GM18873 (cell line): Measurements from ENCODE around the gene TMEM82.

ENCODE experiments used
- ATAC-seq: cut with Tn5 transposase; IDR thresholded peaks from one replicate; pipeline ENCODE4 v1.9.1; 2021; ENCODE audit warnings: mild to moderate bottlenecking, moderate library complexity, moderate number of reproducible peaks; ENCODE audit not compliant: unreplicated experiment, low FRiP score

TMEM82 gene

DNA sequence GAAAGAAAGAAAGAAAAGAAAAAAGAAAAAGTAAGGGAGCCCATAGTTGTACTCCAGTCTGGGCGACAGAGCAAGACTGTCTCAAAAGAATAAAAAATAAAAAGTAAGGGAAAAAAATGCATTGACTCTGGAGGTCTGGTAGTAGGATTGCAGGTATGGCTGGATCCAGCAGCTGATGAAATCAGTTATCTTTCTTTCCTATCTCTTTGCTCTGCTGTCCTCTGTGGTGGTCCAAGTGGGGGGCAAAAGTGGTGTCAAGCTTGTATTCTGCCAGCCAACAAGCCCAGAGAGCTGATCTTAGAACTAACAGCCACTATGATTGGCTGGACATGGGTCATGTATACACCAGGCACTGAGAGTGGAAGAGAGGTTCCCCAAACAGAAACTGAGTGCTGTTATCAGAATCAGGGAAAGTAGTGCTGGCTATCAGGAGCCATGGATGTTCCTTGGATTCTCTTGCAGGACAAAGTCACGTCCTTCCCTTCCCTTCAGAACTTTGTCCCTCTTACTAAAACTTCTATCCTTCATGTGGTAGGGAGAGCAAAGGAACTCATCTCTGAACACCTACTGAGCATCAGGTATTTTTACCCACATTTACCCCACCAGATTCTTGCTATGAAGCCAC, 12.8 kb downstream of the TMEM82 start:
- ATAC-seq: no peak

DNA sequence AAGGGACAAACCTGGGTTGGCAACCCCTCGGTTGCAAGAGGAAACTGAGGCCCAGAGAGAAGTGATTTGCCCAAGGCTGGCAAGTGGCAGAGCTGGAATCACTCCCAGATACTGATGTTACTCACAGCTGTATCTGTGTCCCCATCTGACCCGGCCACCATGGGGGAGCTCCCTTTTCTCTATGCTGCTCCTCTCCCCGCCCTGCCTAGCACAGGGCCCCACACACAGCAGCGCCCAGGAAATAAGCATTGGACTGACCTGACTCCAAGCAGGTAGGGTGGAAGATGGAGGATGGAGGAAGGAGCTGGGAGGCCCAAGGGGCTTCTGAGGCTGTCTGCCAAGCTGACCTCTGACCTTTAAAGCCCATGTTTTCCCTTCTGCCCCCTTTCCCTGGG, 13.3 kb downstream of the TMEM82 start:
- no peak for ATAC-seq

DNA sequence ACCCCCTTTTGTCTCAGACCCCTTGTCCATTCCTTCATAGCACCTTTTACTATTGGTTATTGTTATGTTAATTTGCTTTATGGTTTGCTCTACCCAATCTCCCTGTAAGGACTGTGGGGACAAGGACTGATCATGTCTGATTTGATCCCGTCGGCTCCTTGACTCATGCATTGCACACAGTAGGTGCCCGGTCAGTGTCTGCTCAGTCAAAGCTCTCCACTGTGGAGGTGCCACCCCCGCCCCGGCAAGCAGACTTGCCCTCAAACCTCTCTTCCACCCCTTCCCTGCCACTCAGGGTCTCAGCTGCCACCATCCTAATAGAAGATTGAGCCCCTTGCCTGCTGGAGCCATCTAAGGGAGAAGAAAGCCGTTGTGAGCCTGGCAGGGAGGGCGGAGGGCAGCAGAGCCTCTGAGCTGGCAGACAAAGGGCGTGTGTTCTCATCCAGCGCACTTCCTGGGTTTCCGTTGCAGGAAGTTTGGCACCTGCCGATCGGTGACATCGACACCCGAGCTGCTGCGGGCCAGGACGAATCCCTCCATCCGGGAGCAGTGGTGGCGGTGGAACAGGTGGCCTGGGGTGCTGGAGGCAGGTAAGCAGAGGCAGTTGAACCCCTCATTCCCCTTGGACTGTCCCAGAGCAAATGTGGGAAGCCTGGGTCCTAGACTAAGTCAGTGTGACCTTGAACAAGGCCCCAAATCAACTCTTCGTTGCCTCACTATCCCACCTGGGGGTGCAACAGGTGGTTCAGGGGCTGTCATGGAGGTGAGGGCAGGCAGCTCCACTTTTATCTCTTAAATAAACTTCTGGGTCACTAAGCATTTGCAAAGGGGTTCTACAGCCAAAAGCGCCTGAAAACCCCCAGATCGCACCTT, 14.1 kb downstream of the TMEM82 start:
- no peak for ATAC-seq

DNA sequence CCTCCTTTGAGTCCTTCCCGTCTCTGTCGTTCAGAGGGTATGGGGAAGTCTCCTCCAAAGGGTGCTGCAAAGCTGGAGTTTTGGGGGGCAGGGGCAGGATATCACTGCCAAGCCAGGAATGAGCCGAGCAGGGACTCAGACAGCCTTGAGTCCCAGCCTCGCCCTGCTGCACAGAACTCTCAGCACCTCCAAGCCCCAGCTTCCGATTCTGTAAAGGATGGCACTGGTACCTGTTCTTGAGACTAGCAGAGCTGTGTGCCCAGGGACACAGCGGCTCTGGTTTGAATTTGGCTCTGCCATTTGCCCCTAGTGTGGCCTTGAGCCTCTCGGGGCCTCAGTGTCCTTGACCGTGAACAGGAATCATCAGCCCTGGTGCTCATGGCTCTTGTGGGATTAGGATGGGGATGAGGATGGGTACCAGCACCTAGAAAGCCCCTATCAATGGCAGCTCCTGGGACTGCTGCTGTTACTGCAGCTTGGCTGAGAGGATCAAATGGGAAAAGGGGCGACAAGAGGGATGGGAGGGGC, 14.8 kb downstream of the TMEM82 start:
- ATAC-seq: no peak

DNA sequence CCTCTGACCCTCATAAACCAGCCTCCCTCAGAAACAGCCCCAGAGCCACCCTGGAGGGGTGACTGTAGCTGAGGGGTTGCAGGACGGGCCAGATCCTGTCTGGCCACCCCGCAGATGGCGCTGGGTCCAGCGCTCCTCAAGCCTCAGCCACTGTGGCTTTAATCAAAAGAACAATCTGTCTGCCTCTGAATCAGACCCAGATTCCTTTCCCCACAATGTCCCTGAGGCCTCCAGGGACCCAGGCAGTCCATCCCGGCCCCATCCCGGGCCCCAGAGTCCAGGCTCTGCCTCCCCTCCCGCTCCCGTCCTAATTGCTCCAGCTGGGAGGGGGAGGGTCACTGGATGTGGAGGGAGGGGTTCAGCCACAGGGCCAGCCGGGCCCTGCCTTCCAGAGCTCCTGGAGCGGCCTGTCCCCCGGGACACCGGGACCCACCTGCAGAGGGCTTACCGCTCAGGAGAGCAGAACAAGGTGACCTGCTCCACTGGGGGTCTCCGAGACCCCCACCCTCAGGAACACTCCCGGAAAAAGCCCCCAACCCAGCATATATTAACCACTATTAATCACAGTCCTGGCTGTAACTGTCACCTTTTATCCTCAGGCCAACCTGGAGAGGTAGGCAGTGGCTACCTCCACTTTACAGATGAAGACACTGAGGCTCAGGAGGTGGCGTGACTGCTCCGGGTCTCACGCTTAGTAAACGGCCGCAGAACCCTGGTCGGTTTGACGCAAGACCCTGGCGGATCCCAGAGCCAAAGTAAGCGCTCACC, 15.5 kb downstream of the TMEM82 start:
- no peak for ATAC-seq

DNA sequence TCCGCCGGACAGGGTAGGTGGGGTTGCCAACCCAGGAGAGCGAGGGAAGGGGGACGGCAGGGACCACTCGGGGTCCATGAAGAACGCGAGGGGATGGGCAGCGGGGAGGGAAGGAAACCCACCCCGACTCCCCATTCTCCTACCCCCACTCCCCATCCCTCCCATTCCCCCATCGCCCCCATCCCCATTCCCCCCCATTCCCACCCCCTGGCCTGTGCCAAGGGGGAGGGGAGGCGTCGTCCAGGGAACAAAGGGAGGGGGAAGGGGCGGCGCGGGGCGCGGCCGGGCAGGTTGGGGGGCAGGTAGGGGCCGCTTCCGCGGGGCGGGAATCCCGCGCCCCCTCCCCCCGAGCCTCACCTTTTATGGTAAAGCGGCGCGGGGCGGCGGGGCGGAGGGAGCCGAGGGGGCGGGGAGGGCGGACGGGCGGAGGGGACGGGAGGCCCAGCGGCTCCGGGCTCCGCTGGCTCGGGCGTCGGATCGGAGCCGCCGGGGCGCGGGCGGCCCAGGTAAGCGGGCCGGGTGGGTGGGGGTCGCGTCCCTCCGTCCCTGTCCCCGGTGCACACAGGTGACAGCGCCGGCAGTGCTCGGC, 16.1 kb downstream of the TMEM82 start, which contains the start of gene FBLIM1:
TSS of gene FBLIM1 (plus strand) at position 453 of the 589 bp plus-strand sequence. CDS start 6,189 bp downstream, outside the sequence.
- ATAC-seq: no peak

DNA sequence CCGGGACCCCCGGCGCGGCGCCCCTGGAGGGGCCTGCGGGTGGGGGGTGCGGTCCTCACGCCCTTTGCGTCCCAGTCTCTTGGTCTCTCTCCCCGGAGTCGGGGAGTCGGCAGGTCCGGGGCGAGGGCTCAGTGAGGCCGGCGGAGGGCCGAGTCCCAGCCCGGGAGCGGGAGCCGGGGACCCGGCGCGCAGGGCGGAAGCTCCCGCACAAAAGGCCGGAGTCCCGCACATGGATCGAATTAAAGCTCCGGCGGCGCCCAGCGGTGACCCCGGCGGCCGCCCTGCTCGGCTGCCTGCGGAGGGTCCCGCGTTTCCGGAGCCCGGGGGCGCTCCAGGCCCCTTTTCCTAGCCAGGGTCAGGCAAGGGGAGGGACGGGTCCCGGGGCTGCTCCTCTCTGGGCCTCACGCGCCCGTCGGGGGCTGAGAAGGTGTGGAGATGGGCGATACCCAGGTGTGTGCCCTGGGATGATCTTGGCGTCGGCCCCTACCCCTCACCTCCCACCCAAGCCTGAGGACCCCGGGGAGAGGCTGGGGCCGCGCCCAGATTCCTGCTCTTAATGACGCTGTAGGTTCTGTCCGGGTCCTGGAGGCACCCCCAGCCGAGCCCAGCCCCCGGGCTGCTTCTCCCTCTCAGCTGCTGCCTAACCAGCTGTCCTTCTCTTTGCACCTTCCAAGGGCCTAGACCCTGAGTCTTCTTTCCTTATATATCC, 16.8 kb downstream of the TMEM82 start:
- no peak for ATAC-seq

DNA sequence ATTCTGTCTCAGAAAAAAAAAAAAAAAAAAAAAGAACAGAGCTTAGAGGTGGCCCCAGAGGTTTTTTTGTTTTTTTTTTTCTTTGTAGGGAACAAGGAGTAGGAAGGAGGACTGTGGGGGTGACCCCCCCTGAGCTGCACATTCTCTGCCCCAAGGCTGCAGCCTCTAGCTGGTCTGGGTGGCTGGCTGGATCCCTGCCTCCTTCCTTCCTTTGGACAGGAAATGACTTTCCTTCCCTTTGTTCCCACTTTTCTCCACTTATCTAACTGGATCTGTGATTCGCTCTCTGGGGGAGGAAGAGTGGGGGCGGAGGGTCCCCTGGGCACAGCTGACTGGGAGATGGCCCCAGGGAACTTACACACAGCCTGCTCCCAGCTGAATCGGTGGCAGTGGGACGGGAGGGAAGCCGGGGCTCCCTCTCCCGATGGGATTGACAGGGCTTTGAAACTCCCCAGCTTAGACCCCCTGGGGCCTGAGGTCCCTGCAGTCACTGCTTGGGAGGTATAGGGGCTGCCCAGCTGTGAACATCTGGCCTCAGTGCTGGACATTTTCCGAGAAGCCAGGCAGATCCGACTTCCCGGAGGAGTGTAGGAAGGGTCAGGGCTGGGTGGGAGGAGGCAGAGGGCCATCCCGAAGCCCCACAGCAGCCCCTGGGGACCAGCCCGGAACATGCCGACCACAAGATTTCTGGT, 18.4 kb downstream of the TMEM82 start:
- ATAC-seq: no peak

DNA sequence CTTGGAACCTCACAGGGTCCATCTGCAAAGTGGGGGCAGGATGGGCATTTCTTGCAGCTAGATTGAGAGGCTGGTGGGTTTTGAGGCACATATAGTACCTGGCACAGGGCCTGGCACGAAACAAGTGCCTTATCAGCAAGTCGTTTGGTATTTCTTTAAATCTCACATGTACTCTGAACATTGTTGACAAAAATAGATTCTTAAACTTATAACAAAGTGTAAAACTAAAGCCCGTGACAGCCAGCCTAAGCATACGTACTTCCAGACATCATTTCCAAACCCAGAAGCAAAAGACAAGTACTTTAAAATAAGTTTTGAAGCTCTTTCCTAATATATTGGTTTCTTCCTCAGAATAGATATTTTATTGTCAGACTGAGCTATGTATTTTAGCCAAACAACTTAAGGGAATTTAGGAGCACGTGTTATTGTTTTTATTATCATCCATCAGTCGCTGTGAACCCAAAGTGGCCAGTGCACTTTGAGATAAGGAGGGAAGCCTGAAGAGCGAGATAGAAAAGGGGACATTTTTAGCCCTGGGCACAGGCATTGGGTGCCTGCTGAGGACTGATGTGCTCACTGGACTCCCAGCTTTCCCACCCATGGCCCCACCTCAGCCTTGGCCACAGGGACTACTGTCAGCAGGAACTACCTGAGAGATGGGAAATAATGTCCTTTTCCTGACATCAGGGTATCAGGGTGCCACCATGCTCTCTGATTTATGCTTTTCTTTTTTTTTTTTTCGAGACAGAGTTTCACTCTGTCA, 19.2 kb downstream of the TMEM82 start:
- no peak for ATAC-seq

DNA sequence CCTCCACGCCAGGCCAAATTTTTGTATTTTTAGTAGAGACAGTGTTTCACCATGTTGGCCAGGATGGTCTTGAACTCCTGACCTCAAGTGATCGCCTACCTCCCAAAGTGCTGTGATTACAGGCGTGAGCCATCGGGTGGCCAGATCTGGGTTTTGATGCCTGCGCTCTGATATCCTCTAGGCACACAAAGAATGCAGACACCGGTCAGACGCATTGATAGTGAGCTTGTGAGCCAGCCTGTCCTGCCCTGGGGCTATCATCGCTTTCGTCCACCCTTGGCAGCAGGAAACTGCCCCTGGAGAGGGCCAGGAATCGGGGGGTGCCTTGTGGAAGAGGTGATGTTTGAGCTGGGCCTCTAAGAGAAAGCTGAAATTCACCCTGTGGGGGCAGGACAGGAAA, 20.2 kb downstream of the TMEM82 start:
- ATAC-seq: no peak

DNA sequence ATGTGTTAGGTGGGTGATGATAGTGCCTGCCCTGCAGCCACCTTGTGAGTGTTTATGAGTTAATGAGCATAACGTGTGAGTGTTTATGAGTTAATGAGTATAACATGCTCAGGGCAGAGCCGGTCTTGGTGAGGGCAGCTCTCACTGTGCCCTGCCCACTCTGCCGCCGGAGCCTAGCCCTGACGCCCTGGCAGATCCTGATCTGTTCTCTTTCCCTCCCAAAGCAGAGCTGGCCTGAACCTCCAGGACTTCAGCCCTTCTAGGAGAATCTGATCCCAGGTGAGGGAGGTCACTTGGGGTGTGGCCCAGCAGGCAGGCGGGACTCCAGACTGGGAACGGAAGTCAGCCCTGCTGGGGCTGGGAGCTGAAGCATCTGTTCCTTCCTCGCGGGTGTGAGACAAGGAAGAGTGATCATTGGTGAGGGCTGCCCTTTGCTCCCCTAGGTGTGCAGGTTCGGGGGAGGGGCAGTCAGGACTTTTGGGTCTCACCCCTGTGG, 22.0 kb downstream of the TMEM82 start:
- ATAC-seq: no peak

DNA sequence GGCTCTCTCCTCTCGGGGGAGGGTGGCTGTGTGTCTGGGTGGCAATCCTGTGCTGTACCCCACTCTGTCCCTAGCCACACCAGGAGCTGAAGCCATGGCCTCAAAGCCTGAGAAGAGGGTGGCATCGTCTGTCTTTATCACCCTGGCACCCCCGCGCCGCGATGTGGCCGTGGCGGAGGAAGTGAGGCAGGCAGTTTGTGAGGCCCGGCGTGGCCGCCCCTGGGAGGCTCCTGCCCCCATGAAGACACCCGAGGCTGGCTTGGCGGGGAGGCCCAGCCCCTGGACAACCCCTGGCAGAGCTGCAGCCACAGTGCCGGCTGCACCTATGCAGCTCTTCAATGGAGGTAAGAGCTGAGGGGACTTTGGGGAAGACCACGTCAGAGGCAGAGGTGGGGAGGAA, 22.6 kb downstream of the TMEM82 start:
- ATAC-seq: no peak

DNA sequence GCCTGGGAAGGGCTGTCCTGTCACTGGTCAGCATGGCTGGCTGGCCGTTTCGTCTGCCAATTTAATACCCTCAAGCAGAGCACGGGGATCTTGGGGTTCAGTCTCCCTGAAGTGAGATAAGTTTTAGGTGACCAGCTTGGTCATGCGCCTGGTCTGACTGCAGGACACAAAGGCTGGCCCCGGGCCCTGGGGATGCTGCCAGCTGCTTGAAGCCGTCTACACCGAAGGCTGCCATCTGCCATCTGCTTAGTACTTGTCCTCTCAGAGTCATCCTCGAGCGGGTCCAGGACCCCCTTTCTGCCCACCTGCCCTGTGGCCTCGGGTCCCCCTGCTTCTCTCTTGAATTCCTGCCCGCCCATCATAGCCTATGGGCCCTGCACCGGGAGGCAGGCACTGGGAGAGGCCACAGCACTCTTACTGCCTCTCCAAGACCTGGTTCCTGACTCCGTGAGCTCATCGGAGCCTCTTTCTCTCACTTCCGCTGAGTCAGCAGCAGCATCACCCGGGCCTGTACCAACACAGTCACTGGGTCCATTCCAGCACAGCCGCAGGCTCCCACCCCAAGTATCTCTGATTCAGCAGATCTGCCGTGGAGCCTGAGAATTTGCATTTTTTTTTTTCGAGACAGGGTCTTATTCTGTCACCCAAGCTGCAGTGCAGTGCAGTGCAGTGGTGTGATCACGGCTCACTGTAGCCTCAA, 23.3 kb downstream of the TMEM82 start:
- ATAC-seq: no peak

DNA sequence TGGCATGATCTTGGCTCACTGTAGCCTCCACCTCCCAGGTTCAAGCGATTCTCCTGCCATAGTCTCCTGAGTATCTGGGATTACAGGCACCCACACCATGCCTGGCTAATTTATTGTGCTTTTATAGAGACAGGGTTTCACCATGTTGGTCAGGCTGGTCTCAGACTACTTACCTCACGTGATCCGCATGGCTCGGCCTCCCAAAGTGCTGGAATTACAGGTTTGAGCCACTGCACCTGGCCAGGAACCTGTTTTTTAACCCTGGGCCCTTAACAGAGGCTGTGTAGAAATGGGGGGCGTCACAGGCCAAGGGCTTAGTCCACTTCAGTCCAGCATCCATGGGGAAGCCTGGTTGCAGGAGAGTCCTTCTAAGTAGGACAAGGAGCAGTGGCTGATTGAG, 25.6 kb downstream of the TMEM82 start:
- ATAC-seq: no peak

DNA sequence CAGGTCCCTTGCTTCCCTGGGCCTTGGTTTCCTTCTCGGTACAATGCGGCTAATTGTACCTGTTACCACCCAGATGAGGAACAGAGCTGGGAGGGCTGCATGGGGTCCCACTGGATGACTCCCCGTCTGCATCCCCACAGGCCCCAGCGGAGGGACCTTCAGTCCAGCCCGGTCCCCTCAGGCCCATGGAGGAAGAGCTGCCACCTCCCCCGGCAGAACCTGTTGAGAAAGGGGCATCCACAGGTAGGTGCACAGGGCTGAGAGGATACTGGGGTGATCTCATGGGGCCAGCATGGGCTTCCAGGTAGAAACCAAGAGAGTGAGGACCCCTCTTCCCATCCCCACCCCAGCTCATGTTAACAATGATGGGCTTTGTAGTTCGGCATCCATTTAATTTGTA, 26.1 kb downstream of the TMEM82 start:
- ATAC-seq: no peak

DNA sequence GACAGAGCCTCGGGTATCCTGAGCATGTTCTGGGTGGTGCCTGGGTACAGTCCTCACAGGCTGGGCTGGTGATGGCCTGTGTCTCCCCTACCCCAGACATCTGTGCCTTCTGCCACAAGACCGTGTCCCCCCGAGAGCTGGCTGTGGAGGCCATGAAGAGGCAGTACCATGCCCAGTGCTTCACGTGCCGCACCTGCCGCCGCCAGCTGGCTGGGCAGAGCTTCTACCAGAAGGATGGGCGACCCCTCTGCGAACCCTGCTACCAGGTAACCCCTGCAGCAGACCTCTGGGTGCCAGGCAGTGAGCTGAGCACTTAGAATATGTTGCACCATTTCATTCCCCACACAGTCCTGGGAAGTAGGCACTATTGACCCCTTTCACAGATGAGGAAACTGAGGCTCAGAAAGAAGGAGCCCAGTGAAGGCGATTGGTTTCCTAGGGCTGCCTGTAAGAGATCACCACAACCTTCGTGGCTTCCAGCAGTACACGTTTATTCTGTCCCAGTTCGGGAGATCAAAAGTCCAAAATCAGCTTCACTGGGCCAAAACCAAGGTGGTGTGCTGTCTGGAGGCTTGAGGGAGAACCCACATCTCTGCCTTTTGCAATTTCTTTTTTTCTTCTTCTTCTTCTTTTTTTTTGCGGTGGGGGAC, 28.1 kb downstream of the TMEM82 start:
- no peak for ATAC-seq

DNA sequence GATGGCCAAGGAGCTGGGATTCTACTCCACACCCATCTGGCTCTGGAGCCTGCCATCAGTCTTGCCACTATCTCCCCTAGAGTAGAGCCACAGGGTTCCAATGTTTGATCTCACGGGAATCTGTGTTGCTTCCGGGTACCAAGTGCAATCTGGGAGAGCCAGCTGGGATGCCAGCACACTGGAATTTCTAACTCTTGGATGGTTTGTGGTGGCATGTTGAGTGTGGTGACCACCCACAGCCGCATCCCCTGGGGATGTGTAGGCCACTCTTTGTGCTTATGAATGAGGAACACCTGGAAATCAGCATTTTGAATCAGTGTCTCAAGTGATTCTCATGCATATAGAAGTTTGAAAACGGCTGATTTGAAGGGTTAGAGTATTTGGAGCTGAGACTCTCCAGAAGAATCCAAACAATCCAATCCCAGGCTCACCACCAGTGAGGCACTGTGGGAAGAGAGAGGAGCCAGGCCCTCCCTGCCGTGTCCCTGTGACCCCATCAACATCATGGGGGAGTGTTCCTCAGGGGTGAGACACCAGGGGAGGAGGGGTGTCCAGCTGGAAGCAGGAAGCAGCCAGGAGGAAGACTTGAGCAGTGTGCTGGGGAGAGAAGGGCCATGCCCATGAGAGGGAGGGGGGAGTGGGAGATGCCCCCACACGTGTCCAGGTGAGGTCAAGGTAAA, 29.7 kb downstream of the TMEM82 start:
- ATAC-seq: no peak
